ENCODE measurements around the gene RNU6-9.

DNA sequence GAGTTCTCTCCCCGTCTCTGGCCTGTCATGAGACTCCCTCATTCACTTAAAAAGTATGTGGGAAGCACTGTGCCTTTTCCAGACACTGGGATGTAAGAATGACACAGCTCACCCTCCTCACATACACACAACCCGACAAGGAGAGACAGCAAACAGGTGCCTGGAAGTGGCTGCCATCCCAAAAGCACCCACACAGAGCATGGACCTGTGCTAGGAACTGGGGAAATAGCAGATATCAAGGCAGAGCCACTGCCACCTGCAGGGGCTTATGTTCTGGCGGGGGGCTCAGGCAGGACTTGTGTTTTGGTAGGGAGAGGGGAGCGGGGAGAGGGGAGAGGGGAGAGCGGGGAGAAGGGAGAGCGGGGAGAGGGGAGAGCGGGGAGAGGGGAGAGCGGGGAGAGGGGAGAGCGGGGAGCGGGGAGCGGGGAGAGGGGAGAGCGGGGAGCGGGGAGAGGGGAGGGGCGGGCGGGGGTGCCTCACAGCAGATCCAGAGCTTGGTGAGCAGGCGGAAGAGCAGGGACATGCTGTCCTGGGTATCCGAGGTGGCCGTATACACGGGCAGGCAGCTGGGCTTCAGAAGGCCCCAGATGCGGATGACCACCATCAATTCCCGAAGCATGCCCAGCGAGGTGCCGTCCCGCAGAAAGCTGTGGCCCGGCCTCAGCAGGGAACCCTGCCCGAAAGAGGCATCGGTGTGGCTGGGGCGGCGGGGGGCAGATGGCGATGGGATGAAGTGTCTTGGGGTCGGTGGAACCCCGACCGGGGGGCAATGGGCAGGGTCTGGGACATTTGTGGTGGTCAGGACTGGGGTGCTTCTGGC is 21.6 kb upstream of the RNU6-9 start:
- no peak for TF ChIP-seq POLR2A (IDR thresholded peaks at IDR 0.05)
- TF ChIP-seq, protein P1, sequence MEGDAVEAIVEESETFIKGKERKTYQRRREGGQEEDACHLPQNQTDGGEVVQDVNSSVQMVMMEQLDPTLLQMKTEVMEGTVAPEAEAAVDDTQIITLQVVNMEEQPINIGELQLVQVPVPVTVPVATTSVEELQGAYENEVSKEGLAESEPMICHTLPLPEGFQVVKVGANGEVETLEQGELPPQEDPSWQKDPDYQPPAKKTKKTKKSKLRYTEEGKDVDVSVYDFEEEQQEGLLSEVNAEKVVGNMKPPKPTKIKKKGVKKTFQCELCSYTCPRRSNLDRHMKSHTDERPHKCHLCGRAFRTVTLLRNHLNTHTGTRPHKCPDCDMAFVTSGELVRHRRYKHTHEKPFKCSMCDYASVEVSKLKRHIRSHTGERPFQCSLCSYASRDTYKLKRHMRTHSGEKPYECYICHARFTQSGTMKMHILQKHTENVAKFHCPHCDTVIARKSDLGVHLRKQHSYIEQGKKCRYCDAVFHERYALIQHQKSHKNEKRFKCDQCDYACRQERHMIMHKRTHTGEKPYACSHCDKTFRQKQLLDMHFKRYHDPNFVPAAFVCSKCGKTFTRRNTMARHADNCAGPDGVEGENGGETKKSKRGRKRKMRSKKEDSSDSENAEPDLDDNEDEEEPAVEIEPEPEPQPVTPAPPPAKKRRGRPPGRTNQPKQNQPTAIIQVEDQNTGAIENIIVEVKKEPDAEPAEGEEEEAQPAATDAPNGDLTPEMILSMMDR (IDR thresholded peaks at IDR 0.05), result no peak
